Measurements from ENCODE around the gene LMOD1.

LMOD1 gene

DNA sequence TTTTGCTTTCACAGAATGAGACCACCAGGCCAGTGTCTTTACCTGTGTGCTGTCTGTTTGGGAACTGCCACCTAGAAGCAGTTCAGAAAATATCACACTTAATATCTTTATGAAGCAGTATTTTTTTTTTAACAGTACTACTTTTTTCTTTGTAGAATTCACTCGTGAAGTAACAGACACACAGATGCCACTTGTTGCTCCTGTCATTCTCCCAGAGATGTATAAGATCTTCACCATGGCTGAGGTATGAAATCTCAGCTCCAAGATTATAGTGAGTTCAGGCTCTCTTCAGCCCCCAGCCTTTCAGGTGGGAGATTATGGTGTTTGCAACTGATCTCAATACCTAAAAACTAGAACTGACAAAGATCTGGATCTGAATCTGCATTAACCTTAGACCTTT is 94.4 kb downstream of the LMOD1 start:
- no peak for DNase-seq

- DNase-seq: peak; percentile 93
Observed at GRCh38 chr1:201850053-201850397, 96.3 kb downstream of the LMOD1 start.

DNA sequence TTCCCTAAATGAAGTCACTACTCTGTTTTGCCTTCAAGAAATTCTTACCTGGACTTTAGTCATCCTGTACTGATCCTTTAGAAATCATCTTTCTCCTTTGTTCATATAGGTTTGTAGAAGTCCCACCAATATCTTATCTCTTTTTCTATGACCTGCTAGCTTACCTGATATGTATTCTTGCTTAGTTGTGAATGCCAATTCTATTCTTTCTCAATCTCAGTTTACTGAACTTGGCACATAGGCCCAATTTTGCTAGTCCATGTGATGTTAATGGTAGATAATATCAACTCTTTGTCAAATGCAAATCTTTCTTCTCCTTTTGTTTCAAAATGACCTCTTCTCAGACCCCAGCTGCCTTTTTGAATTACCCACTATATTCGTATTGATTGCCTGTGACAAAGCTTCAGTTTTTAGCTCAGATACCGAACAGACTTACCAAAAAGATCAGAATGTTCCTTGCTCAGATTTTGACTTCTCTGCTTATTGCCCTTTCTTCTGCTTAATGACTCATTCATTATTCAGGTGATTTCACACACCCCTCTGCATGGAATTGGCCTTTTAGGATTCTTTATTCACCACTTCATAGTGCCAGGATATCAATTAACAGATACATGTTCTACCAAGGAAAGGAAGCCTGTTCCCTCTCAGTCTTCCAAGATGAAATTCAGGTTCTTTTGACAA is 96.8 kb downstream of the LMOD1 start:
- no peak for DNase-seq

GRCh38 chr1:201848230-201848629 is 98.1 kb downstream of the LMOD1 start:
- DNase-seq: no peak

- no peak for DNase-seq
Observed at GRCh38 chr1:201847150-201847549, 99.2 kb downstream of the LMOD1 start.

All from fibroblast of skin of right quadriceps (primary cell).